ENCODE measurements around the gene SYTL3. TPM values are rescaled to one million over a fixed set of nuclear protein-coding genes. Genes with fewer than 3 reads are reported as not detected.

The SYTL3 gene
- total RNA-seq, 2 donors from 2014 or later, result 9.9 to 12.1 TPM

DNA sequence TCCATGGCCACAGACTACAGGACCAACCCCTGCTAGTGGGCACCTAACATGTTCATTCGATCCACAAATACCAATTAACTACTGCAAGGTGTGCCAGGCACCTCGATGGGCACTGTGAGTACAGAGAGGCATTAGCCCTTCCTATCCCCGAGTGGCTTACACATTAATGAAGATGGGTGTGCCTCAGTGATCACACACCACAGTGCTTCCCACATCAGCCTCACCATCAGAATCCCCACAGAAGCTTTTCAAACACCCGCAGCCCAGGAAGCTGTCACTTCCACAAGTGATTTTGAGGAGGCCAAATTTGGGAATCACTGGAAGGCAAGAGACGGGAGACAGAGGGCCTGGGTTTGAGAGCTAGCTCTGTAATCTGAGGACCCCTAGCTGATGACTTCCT lies 145.7 kb downstream of the SYTL3 start:
- TF ChIP-seq, protein P1, sequence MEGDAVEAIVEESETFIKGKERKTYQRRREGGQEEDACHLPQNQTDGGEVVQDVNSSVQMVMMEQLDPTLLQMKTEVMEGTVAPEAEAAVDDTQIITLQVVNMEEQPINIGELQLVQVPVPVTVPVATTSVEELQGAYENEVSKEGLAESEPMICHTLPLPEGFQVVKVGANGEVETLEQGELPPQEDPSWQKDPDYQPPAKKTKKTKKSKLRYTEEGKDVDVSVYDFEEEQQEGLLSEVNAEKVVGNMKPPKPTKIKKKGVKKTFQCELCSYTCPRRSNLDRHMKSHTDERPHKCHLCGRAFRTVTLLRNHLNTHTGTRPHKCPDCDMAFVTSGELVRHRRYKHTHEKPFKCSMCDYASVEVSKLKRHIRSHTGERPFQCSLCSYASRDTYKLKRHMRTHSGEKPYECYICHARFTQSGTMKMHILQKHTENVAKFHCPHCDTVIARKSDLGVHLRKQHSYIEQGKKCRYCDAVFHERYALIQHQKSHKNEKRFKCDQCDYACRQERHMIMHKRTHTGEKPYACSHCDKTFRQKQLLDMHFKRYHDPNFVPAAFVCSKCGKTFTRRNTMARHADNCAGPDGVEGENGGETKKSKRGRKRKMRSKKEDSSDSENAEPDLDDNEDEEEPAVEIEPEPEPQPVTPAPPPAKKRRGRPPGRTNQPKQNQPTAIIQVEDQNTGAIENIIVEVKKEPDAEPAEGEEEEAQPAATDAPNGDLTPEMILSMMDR (IDR thresholded peaks at IDR 0.05), result no peak
- no peak for TF ChIP-seq POLR2A (IDR thresholded peaks at IDR 0.05)
- WGBS, result 87% methylated on average over 5 of the region's 5 CpGs
- Histone ChIP-seq H3K27me3 (replicated peaks; ENCODE audit: insufficient read depth) (no peaks in the 10 kb centered on the region), H3K27ac (no peak overlapping the region), H3K4me1 (replicated peaks) (peaks cover 12% of the 10 kb centered on the region), H3K36me3 (no peaks in the 10 kb centered on the region), H3K9me3 (no peaks in the 10 kb centered on the region), H3K4me3 (no peak overlapping the region)
- no peak for DNase-seq (ENCODE audit: low spot score)
- intact Hi-C loops (cut with DNase I), result loop anchor here (10.0 kb wide), 1 partner anchor 179 kb away; no protein-coding TSS in a partner anchor

DNA sequence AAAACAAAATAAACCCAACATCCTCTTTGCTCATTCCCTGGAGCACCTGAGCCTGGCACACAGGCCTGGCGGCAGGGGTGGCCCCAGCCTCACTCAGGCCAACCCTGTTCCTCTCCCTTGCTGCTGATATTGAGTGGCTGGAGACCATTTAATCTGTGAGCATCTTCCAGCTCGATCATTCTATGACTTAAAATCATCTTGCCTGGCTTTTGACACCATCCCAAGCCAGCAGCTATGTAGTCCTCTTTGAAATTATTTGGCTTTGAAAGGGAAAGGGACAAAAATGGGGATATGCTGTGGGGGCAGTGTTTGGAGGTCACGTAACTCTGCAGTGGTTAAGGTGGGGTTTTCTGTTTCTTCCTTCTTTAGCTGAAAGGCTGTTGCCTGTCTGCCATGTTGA lies 146.5 kb downstream of the SYTL3 start:
- no peaks in the 10 kb centered on the region for H3K9me3 ChIP-seq
- TF ChIP-seq POLR2AphosphoS5 (IDR thresholded peaks at IDR 0.05) (no peak), POLR2A (IDR thresholded peaks at IDR 0.05) (no peak)
- TF ChIP-seq, protein P1 (IDR thresholded peaks at IDR 0.05), result no peak
- no peak for DNase-seq (ENCODE audit: low spot score)
- intact Hi-C loops (cut with DNase I), result loop anchor here (10.0 kb wide), 1 partner anchor 178 kb away; no protein-coding TSS in a partner anchor
- H3K36me3 ChIP-seq, result no peaks in the 10 kb centered on the region
- WGBS, result 84% methylated on average over 3 of the region's 3 CpGs
- H3K4me3 ChIP-seq, result no peak overlapping the region
- H3K4me1 ChIP-seq (replicated peaks), result peaks cover 14% of the 10 kb centered on the region
- H3K27ac ChIP-seq, result no peak overlapping the region
- H3K27me3 ChIP-seq (replicated peaks; ENCODE audit: insufficient read depth), result no peaks in the 10 kb centered on the region

DNA sequence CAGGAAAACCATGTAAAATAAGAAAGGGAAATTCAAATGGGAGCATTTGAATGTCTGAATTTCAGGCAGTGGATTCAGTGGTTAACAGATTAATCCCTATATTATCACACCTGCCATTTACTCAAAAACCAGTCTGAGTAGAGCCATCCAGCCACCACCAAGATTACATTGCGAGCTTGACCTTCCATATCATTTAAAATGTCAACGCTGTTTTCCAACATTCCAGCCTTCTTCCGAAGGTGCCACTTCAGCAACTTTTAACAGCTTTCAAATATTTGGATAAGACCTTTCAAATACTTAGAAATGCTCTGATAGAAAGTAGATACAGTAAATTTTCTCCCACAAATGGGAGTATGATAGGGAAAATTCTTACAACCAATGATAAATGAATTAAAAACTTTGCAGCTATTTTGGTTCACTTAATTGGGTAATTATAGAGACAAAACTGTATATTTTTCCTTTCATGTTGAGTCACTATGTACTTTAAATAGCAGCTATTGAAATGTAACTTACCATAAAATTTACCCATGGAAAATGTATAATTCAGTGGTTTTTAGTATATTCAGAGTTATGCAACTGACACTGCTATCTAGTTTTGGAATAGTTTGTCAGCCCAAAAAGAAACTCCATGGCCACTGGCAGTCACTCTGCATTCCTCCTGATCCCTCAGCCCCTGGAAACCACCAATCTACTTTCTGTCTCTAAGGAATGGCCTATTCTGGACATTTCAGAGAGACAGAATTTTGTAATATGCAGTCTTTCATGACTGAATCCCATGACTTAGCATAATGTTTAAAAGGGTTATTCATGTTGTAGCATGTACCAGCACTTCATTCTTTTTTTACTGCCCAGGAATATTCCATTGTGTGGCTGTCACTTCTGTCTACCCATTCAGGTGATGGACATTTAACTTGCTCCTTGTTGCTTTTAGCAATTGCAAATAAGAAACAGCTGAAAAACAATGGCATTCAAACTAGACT lies 147.8 kb downstream of the SYTL3 start:
- H3K4me1 ChIP-seq (replicated peaks), result peaks cover 19% of the 10 kb centered on the region
- no peak overlapping the region for H3K4me3 ChIP-seq
- no peak for DNase-seq (ENCODE audit: low spot score)
- H3K27me3 ChIP-seq (replicated peaks; ENCODE audit: insufficient read depth), result no peaks in the 10 kb centered on the region
- peak overlapping the region; percentile 79 to 83 for H3K27ac ChIP-seq
- H3K36me3 ChIP-seq, result no peaks in the 10 kb centered on the region
- intact Hi-C loops (cut with DNase I), result loop anchor here (10.0 kb wide), 1 partner anchor 177 kb away; no protein-coding TSS in a partner anchor
- H3K9me3 ChIP-seq, result no peaks in the 10 kb centered on the region
- 36% methylated on average over 3 of the region's 3 CpGs for WGBS
- TF ChIP-seq POLR2AphosphoS5 (IDR thresholded peaks at IDR 0.05) (peak; percentile 21), POLR2A (IDR thresholded peaks at IDR 0.05) (no peak)
- TF ChIP-seq, protein P1 (IDR thresholded peaks at IDR 0.05), result no peak

DNA sequence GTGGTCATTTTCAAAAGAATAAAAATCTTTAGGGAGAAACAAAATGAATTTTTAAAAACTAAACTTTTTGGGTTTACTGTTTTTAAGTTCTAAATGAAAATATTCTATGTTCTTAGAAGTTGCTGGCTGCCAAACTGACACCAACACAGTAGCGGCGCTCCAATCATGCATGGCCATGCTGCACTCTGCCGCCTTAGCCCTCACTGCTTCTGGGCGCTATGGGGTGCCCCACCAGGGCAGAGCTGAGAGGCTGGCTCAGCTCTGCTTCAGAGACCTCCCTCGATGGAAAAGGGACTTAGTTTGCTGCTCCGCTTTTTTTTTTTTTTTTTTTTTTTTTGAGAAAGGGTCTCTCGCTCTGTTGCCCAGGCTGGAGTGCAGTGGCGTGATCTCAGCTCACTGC lies 148.5 kb downstream of the SYTL3 start:
- Histone ChIP-seq H3K36me3 (no peaks in the 10 kb centered on the region), H3K27me3 (replicated peaks; ENCODE audit: insufficient read depth) (no peaks in the 10 kb centered on the region), H3K4me1 (replicated peaks) (peaks cover 19% of the 10 kb centered on the region), H3K27ac (peak overlapping the region; percentile 79 to 83), H3K9me3 (no peaks in the 10 kb centered on the region), H3K4me3 (no peak overlapping the region)
- WGBS, result 82% methylated on average over 8 of the region's 8 CpGs
- TF ChIP-seq, protein P1 (IDR thresholded peaks at IDR 0.05), result no peak
- no peak for TF ChIP-seq POLR2AphosphoS5 (IDR thresholded peaks at IDR 0.05)
- TF ChIP-seq POLR2A (IDR thresholded peaks at IDR 0.05), result no peak
- intact Hi-C loops (cut with DNase I), result loop anchor here (10.0 kb wide), 1 partner anchor 176 kb away; no protein-coding TSS in a partner anchor
- DNase-seq (ENCODE audit: low spot score), result no peak

All from prostate gland (tissue), 2 donors.